ENCODE data around the gene NFIX. TPM values are rescaled to one million over a fixed set of nuclear protein-coding genes. Genes with fewer than 3 reads are reported as not detected.

NFIX gene
- total and polyA plus RNA-seq, 2 of the 13 experiments (the other 11 are each of a cell fraction or from before 2014, with no cell fraction given) = 3.4 to 5.4 TPM

DNA sequence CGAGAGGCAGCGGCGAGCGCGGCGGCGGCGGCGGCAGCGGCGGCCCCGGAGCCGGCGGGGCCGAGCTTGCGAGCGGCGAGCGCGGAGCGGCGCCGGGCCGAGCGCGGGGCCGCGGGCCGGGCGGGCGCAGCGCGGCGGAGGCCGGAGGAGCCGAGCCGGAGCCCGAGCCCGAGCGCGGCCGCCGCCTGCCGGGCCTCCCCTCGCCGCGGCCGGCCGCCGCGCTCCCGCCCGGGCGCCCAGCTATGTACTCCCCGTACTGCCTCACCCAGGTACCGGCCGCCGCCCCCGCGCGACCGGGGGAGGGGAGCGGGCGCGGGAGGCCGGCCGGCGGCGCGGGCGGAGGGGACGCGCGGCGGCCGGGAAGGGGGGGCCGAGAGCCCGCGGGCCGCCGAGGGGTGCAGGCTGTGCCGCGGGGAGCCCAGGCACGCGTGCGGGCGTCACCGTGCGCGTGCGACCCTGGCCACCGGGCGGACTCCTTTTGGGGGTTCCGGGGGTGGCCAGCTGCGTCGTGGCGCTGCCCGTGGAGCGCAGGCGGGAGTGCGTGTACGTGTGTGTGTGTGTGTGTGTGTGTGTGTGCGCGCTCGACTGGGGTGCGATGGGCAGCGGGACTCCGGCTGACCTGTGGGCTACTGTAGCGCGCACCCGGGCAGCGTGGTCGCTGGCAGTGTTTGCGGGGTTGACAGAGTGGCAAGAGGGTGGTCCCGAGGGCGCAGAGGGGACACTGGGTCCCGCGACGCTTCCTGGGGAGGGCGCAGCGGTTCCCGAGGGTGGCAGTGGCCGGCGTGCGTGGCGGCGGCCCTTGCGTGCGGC lies 526 bp downstream of the NFIX start (continued):
- TF ChIP-seq, protein P1, sequence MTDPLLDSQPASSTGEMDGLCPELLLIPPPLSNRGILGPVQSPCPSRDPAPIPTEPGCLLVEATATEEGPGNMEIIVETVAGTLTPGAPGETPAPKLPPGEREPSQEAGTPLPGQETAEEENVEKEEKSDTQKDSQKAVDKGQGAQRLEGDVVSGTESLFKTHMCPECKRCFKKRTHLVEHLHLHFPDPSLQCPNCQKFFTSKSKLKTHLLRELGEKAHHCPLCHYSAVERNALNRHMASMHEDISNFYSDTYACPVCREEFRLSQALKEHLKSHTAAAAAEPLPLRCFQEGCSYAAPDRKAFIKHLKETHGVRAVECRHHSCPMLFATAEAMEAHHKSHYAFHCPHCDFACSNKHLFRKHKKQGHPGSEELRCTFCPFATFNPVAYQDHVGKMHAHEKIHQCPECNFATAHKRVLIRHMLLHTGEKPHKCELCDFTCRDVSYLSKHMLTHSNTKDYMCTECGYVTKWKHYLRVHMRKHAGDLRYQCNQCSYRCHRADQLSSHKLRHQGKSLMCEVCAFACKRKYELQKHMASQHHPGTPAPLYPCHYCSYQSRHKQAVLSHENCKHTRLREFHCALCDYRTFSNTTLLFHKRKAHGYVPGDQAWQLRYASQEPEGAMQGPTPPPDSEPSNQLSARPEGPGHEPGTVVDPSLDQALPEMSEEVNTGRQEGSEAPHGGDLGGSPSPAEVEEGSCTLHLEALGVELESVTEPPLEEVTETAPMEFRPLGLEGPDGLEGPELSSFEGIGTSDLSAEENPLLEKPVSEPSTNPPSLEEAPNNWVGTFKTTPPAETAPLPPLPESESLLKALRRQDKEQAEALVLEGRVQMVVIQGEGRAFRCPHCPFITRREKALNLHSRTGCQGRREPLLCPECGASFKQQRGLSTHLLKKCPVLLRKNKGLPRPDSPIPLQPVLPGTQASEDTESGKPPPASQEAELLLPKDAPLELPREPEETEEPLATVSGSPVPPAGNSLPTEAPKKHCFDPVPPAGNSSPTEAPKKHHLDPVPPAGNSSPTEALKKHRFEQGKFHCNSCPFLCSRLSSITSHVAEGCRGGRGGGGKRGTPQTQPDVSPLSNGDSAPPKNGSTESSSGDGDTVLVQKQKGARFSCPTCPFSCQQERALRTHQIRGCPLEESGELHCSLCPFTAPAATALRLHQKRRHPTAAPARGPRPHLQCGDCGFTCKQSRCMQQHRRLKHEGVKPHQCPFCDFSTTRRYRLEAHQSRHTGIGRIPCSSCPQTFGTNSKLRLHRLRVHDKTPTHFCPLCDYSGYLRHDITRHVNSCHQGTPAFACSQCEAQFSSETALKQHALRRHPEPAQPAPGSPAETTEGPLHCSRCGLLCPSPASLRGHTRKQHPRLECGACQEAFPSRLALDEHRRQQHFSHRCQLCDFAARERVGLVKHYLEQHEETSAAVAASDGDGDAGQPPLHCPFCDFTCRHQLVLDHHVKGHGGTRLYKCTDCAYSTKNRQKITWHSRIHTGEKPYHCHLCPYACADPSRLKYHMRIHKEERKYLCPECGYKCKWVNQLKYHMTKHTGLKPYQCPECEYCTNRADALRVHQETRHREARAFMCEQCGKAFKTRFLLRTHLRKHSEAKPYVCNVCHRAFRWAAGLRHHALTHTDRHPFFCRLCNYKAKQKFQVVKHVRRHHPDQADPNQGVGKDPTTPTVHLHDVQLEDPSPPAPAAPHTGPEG (CRISPR knock-in tag; IDR thresholded peaks at IDR 0.05) = no peak; the same call in 1 of the 2 replicates
- TF ChIP-seq, protein P2, sequence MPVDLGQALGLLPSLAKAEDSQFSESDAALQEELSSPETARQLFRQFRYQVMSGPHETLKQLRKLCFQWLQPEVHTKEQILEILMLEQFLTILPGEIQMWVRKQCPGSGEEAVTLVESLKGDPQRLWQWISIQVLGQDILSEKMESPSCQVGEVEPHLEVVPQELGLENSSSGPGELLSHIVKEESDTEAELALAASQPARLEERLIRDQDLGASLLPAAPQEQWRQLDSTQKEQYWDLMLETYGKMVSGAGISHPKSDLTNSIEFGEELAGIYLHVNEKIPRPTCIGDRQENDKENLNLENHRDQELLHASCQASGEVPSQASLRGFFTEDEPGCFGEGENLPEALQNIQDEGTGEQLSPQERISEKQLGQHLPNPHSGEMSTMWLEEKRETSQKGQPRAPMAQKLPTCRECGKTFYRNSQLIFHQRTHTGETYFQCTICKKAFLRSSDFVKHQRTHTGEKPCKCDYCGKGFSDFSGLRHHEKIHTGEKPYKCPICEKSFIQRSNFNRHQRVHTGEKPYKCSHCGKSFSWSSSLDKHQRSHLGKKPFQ (CRISPR knock-in tag; IDR thresholded peaks at IDR 0.05; ENCODE audit: insufficient replicate concordance) = no peak
- TF ChIP-seq NFIC (IDR thresholded peaks at IDR 0.05; ENCODE audit: low read length) (no peak), ZNF850 (CRISPR knock-in tag; conservative IDR thresholded peaks at IDR 0.05) (no peak), CHD2 (IDR thresholded peaks at IDR 0.05; ENCODE audit: low read depth, low read length) (no peak), NFE2L1 (CRISPR knock-in tag; IDR thresholded peaks at IDR 0.05; ENCODE audit: borderline replicate concordance) (no peak), SRSF4 (IDR thresholded peaks at IDR 0.05; ENCODE audit: low read depth, low read length, poor library complexity, severe bottlenecking) (no peak), HMGXB4 (CRISPR knock-in tag; IDR thresholded peaks at IDR 0.05; ENCODE audit: borderline replicate concordance in 1 of 2, low read depth in 1 of 2) (0 out of 4 replicates have a peak, but pooled peaks of 1 of the 2 experiments have one; percentile 16), ZBTB7B (CRISPR knock-in tag; IDR thresholded peaks at IDR 0.05) (0 out of 2 replicates have a peak, but pooled peaks have one; percentile 31), PRMT3 (CRISPR knock-in tag; IDR thresholded peaks at IDR 0.05; ENCODE audit: borderline replicate concordance, low read depth) (no peak), ATRX (CRISPR knock-in tag; IDR thresholded peaks at IDR 0.05; ENCODE audit: borderline replicate concordance) (no peak), ZSCAN9 (CRISPR knock-in tag; IDR thresholded peaks at IDR 0.05; ENCODE audit: borderline replicate concordance) (no peak), HOXA3 (CRISPR knock-in tag; IDR thresholded peaks at IDR 0.05) (peak; percentile 31; the same call in 1 of the 2 replicates), ETV6 (CRISPR knock-in tag; conservative IDR thresholded peaks at IDR 0.05) (no peak), ZNF768 (CRISPR knock-in tag; IDR thresholded peaks at IDR 0.05) (peak; percentile 13; the same call in 1 of the 2 replicates)
- TF ChIP-seq, protein P3, sequence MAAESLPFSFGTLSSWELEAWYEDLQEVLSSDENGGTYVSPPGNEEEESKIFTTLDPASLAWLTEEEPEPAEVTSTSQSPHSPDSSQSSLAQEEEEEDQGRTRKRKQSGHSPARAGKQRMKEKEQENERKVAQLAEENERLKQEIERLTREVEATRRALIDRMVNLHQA (CRISPR knock-in tag; IDR thresholded peaks at IDR 0.05) = no peak
- TF ChIP-seq, protein P4, sequence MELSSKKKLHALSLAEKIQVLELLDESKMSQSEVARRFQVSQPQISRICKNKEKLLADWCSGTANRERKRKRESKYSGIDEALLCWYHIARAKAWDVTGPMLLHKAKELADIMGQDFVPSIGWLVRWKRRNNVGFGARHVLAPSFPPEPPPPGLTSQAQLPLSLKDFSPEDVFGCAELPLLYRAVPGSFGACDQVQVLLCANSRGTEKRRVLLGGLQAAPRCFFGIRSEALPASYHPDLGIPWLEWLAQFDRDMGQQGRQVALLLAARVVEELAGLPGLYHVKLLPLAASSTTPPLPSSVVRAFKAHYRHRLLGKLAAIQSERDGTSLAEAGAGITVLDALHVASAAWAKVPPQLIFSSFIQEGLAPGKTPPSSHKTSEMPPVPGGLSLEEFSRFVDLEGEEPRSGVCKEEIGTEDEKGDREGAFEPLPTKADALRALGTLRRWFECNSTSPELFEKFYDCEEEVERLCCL (CRISPR knock-in tag; IDR thresholded peaks at IDR 0.05; ENCODE audit: borderline replicate concordance) = no peak
